ENCODE data around the gene PIAS3.

PIAS3 gene

DNA sequence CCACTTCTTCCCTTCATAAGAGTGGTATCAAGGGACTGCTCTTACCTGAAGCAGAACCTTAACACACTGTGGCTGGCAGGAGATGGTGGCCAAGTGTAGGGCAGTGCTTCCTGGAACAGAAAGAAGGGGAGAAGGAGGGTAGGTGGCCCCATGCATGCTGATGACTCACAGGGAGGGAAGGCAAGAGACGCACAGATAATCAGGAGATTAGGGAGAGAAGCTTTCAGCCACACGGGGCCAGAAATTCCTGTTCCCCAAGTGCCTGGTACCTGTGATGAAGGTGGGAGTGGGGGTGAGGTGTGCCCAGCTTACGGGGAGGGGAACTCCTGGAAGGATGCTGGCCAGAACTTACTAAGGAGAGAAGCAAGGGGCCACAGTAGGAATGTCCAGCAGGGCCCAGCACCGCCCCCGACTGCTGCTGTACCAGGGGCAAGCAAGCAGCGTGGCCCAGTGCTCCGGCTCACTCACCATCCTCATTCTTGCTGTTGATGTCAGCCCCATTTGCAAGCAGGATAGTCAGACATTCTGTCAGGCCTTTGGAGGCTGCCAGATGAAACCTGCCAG lies 19.1 kb upstream of the PIAS3 start:
- H3K4me3 ChIP-seq (replicated peaks; ENCODE audit: low read depth, low read length): no peak overlapping the region
- TF ChIP-seq, protein P1, sequence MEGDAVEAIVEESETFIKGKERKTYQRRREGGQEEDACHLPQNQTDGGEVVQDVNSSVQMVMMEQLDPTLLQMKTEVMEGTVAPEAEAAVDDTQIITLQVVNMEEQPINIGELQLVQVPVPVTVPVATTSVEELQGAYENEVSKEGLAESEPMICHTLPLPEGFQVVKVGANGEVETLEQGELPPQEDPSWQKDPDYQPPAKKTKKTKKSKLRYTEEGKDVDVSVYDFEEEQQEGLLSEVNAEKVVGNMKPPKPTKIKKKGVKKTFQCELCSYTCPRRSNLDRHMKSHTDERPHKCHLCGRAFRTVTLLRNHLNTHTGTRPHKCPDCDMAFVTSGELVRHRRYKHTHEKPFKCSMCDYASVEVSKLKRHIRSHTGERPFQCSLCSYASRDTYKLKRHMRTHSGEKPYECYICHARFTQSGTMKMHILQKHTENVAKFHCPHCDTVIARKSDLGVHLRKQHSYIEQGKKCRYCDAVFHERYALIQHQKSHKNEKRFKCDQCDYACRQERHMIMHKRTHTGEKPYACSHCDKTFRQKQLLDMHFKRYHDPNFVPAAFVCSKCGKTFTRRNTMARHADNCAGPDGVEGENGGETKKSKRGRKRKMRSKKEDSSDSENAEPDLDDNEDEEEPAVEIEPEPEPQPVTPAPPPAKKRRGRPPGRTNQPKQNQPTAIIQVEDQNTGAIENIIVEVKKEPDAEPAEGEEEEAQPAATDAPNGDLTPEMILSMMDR (IDR thresholded peaks at IDR 0.05; ENCODE audit: low read depth, low read length, missing control alignments): no peak
- DNase-seq (ENCODE audit: extremely low read depth, low read depth): no peak

DNA sequence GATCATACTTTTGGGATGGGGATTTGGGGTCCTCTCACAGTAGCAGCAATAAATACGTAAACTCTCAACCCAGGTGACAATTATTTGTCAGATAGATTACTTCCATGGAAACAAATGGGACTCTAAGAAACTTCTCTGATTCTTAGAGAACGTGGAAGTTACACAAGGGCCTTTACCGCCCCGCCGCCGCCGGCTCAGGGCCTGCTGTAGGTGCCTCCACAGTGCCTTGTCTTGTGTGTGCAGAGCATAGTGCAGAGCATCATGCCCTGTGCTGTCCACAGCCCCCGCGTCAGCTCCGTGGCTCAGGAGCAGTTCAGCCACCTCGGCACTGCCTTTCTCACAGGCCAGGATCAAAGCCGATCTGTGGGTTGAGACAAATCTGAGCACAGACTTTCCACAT lies 15.8 kb upstream of the PIAS3 start:
- DNase-seq (ENCODE audit: extremely low read depth, low read depth): no peak
- no peak overlapping the region for H3K4me3 ChIP-seq (replicated peaks; ENCODE audit: low read depth, low read length)
- TF ChIP-seq, protein P1 (IDR thresholded peaks at IDR 0.05; ENCODE audit: low read depth, low read length, missing control alignments): no peak

DNA sequence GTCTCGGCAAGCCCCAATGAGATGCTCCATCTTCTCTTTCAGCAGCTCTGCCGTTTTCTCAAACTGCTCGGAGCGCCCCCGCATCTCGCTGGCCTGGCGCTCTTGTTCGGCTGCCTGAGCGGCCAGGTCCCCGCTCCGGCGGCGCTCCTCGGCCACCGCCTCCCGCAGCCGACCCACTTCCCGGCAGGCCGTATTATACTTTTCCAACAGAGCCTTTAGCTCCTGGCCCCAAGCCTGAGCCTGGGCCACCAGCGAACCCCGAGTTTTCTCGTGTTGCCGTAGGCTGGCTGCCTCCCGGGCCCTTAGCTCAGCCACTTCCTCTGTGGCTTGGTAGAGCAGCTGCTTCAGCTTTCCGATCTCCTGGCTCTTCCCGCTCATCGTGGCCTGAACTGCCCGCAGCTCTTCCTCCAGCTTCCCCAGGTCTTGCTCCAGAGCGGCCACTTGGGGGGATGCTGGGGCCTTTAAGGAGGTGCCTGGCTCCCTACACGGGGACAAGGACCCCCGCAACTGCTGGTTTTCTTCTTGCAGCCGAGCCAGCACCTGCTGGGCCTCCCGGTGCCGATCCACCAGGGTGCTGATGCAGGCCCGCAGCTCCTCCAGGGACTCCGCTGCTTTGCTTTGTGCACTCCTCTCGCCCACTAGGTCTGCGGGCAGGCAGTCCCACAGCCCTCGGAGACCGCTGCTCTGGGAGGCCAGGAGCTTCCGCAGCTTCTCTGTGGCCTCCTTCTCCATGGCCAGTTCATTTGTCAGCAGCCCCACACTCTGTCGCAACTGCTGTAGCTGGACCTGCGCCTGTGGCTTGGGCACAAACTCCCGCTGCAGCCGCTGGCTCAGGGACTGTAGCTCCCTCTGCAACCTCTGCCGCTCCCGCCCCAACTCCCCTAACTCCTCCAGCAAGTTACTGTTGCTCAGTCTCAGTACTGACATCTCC lies 13.4 kb upstream of the PIAS3 start:
- peak overlapping the region; percentile 32 for H3K4me3 ChIP-seq (replicated peaks; ENCODE audit: low read depth, low read length)
- DNase-seq (ENCODE audit: extremely low read depth, low read depth): no peak
- TF ChIP-seq, protein P1 (IDR thresholded peaks at IDR 0.05; ENCODE audit: low read depth, low read length, missing control alignments): no peak

DNA sequence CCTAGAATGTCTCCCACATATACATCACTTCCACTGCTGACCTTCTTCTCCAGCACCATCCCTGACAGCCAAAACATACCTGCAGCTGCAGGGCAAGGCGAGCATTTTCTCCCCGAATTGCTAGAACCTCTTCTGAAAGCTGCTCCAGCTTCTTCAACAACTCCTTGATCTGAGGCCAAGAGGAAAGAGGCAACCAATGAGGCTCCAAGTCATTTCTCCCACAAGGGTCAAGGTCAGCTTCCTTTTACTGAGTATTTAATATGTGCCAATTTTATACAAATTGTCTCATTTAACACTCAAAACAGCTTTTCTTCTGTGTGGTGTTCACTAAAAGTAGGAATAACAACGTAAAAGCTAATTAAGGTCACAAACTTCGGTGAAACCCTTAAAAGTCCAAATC lies 9.4 kb upstream of the PIAS3 start:
- H3K4me3 ChIP-seq (replicated peaks; ENCODE audit: low read depth, low read length): no peak overlapping the region
- TF ChIP-seq, protein P1 (IDR thresholded peaks at IDR 0.05; ENCODE audit: low read depth, low read length, missing control alignments): no peak
- DNase-seq (ENCODE audit: extremely low read depth, low read depth): no peak

DNA sequence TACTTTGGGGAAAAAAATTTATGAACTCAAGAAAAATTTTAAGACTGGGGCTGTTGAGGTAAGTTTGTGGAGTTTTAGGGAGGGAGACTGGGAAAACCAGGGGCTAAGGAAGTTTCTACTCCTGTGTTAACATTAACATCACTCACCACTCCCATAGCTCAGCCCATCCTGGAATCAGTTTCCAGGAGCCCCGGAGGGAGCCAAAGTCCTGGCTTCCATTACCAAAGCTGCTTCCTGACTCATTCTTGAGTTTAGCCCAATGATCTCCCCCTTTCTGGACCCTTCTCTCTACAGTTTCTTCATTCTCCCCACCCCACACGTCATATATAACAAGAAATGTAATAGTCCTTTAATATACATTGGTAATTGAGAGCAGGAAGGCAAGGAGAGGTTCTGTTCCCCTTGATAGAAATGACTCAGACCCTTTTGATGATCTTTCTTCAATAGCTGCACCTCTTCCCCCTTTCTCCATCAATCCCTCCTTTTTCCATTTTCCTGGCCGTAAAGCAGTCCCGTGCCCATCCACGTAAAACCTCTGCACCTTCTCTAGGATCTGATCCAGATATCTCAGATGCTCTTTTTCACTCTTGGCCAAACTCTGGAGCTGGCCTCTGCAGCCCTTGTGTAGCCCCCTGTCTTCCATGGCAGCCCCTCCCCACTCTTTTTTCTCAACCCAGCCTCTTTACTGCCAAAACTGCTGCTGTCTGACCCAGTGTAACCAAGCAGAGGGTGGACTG lies 4.6 kb upstream of the PIAS3 start:
- no peak overlapping the region for H3K4me3 ChIP-seq (replicated peaks; ENCODE audit: low read depth, low read length)
- TF ChIP-seq, protein P1 (IDR thresholded peaks at IDR 0.05; ENCODE audit: low read depth, low read length, missing control alignments): no peak
- DNase-seq (ENCODE audit: extremely low read depth, low read depth): no peak

DNA sequence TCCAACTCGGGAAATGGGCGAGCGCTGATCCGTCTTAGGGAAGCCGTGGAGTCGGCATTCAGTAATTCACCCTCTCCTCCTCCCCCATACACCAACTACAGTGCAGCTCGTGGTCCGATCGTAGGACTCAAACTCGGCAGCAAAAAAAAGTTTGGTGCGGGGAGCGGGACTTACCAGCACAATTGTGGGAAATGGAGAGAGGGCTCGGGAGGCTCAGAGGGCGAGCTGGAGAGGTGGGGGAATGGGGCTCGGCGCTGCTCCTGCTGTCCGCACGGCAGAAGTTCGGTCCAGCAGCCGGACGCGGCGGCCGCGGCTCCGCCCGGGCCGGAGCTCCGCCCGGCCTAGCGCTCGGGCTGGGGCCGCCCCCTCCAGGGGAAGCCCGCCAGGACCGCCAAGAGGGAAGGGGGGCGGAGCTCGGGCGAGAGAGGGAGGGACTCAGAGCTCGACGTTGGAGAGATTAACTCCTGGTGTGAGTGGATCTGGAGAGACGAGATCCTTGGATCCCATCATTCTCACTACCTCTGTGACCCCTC lies 676 bp upstream of the PIAS3 start:
- TF ChIP-seq, protein P1 (IDR thresholded peaks at IDR 0.05; ENCODE audit: low read depth, low read length, missing control alignments): no peak
- peak overlapping the region; percentile 84 for H3K4me3 ChIP-seq (replicated peaks; ENCODE audit: low read depth, low read length)
- DNase-seq (ENCODE audit: extremely low read depth, low read depth): peak; percentile 54
